ENCODE data around the gene AMPD1.

Gene AMPD1

DNA sequence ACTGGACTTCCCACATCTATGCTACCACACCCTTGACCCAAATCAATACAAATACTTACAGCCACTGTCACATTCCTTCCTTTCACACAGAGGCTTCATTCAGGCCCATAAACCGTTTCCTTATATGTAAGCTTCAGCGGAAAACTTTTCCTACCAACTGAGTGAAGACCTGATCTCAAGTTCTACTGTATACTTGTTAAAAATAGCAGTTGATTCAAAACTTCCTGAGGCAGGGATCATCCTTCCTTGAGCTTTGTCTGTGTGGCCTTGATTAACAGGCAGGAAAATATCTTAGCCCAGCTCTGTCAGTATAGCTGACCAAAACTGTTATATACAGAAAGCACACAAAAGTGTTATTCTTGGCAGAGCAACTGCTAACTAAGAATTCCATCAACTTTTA is 68.2 kb downstream of the AMPD1 start:
- DNase-seq, result no peak

DNA sequence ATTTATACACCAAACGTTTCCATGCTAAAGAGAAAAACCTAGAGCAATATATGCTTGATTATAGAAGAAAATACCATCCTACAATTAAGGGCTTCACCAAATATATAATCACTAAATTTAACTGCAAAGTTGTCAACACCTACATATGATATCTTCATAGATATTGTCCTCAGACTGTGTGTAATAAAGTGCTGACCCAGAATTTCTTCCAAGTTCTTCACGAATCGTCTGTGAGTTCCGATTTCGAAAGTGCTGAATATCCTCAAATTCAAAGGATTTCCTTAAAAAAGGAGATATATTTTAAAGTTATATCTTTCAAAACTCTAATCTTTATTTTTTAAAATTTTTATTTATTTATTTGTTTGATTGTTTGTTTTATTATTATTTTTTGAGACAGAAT is 72.0 kb downstream of the AMPD1 start:
- no peak for DNase-seq
